Measurements from ENCODE around the gene CFAP299. TPM values are rescaled to one million over a fixed set of nuclear protein-coding genes. Genes with fewer than 3 reads are reported as not detected.
"Not testable (repeated sequence)": the region's sequence is repeated elsewhere in the genome, so short reads cannot be mapped to it uniquely, and the experiment has no call there.

CFAP299 gene
- polyA plus RNA-seq, 2 donors = not detected

GRCh38 chr4:80614319-80614718 lies 278.8 kb downstream of the CFAP299 start:
- H3K4me1 ChIP-seq (ENCODE audit: control insufficient read depth in 2 of 2, insufficient read depth in 2 of 2, low read length in 1 of 2) = no peaks in the 10 kb centered on the region
- 87 to 90% methylated on average over 6 of the region's 6 CpGs for whole genome bisulfite sequencing, 2 donors
- no peaks in the 10 kb centered on the region for H3K27me3 ChIP-seq (ENCODE audit: control insufficient read depth in 1 of 2, insufficient read depth in 2 of 2, low read length in 2 of 2)
- H3K4me3 ChIP-seq (ENCODE audit: low read depth in 1 of 2, low read length in 2 of 2) = no peak overlapping the region
- H3K27ac ChIP-seq (ENCODE audit: low read depth in 2 of 2, low read length in 1 of 2) = no peak overlapping the region
- H3K36me3 ChIP-seq (ENCODE audit: control insufficient read depth in 2 of 2, insufficient read depth in 2 of 2, low read length in 1 of 2) = no peaks in the 10 kb centered on the region
- H3K9me3 ChIP-seq (ENCODE audit: control insufficient read depth in 2 of 2, insufficient read depth in 1 of 2, low read depth in 1 of 2, low read length in 1 of 2) = no peaks in the 10 kb centered on the region

GRCh38 chr4:80615099-80615498 lies 279.6 kb downstream of the CFAP299 start:
- no peaks in the 10 kb centered on the region for H3K4me1 ChIP-seq (ENCODE audit: control insufficient read depth in 2 of 2, insufficient read depth in 2 of 2, low read length in 1 of 2)
- no peaks in the 10 kb centered on the region for H3K27me3 ChIP-seq (ENCODE audit: control insufficient read depth in 1 of 2, insufficient read depth in 2 of 2, low read length in 2 of 2)
- 69 to 85% methylated on average over 2 of the region's 2 CpGs for WGBS, 2 donors
- H3K4me3 ChIP-seq (ENCODE audit: low read depth in 1 of 2, low read length in 2 of 2) = no peak overlapping the region
- H3K36me3 ChIP-seq (ENCODE audit: control insufficient read depth in 2 of 2, insufficient read depth in 2 of 2, low read length in 1 of 2) = no peaks in the 10 kb centered on the region
- H3K27ac ChIP-seq (ENCODE audit: low read depth in 2 of 2, low read length in 1 of 2) = no peak overlapping the region
- no peaks in the 10 kb centered on the region for H3K9me3 ChIP-seq (ENCODE audit: control insufficient read depth in 2 of 2, insufficient read depth in 1 of 2, low read depth in 1 of 2, low read length in 1 of 2)

- no peaks in the 10 kb centered on the region for H3K27me3 ChIP-seq (ENCODE audit: control insufficient read depth in 1 of 2, insufficient read depth in 2 of 2, low read length in 2 of 2)
- no peaks in the 10 kb centered on the region for H3K36me3 ChIP-seq (ENCODE audit: control insufficient read depth in 2 of 2, insufficient read depth in 2 of 2, low read length in 1 of 2)
- H3K4me1 ChIP-seq (ENCODE audit: control insufficient read depth in 2 of 2, insufficient read depth in 2 of 2, low read length in 1 of 2) = no peaks in the 10 kb centered on the region
- H3K27ac ChIP-seq (ENCODE audit: low read depth in 2 of 2, low read length in 1 of 2) = no peak overlapping the region
- peaks cover 0 to 5% of the 10 kb centered on the region in 2 donors for H3K9me3 ChIP-seq (ENCODE audit: control insufficient read depth in 2 of 2, insufficient read depth in 1 of 2, low read depth in 1 of 2, low read length in 1 of 2)
- WGBS, 2 donors = 33 to 39% methylated on average over 1 of the region's 1 CpG
- no peak overlapping the region for H3K4me3 ChIP-seq (ENCODE audit: low read depth in 1 of 2, low read length in 2 of 2)
Measured at GRCh38 chr4:80619070-80619674, 283.6 kb downstream of the CFAP299 start.

GRCh38 chr4:80631861-80632260 lies 296.3 kb downstream of the CFAP299 start:
- no peaks in the 10 kb centered on the region for H3K4me1 ChIP-seq (ENCODE audit: control insufficient read depth in 2 of 2, insufficient read depth in 2 of 2, low read length in 1 of 2)
- 57 to 67% methylated on average over 1 of the region's 1 CpG for WGBS, 2 donors
- H3K4me3 ChIP-seq (ENCODE audit: low read depth in 1 of 2, low read length in 2 of 2) = no peak overlapping the region
- H3K27ac ChIP-seq (ENCODE audit: low read depth in 2 of 2, low read length in 1 of 2) = no peak overlapping the region
- no peaks in the 10 kb centered on the region for H3K9me3 ChIP-seq (ENCODE audit: control insufficient read depth in 2 of 2, insufficient read depth in 1 of 2, low read depth in 1 of 2, low read length in 1 of 2)
- H3K27me3 ChIP-seq (ENCODE audit: control insufficient read depth in 1 of 2, insufficient read depth in 2 of 2, low read length in 2 of 2) = no peaks in the 10 kb centered on the region
- no peaks in the 10 kb centered on the region for H3K36me3 ChIP-seq (ENCODE audit: control insufficient read depth in 2 of 2, insufficient read depth in 2 of 2, low read length in 1 of 2)

GRCh38 chr4:80637190-80637589 lies 301.7 kb downstream of the CFAP299 start:
- Histone ChIP-seq H3K9me3 (ENCODE audit: control insufficient read depth in 2 of 2, insufficient read depth in 1 of 2, low read depth in 1 of 2, low read length in 1 of 2) (no peaks in the 10 kb centered on the region), H3K4me3 (ENCODE audit: low read depth in 1 of 2, low read length in 2 of 2) (no peak overlapping the region), H3K27ac (ENCODE audit: low read depth in 2 of 2, low read length in 1 of 2) (no peak overlapping the region), H3K27me3 (ENCODE audit: control insufficient read depth in 1 of 2, insufficient read depth in 2 of 2, low read length in 2 of 2) (no peaks in the 10 kb centered on the region), H3K36me3 (ENCODE audit: control insufficient read depth in 2 of 2, insufficient read depth in 2 of 2, low read length in 1 of 2) (no peaks in the 10 kb centered on the region), H3K4me1 (ENCODE audit: control insufficient read depth in 2 of 2, insufficient read depth in 2 of 2, low read length in 1 of 2) (no peaks in the 10 kb centered on the region)
- WGBS, 2 donors = 82 to 95% methylated on average over 2 of the region's 2 CpGs

- Histone ChIP-seq H3K9me3 (ENCODE audit: control insufficient read depth in 2 of 2, insufficient read depth in 1 of 2, low read depth in 1 of 2, low read length in 1 of 2) (no peaks in the 10 kb centered on the region), H3K36me3 (ENCODE audit: control insufficient read depth in 2 of 2, insufficient read depth in 2 of 2, low read length in 1 of 2) (no peaks in the 10 kb centered on the region), H3K4me3 (ENCODE audit: low read depth in 1 of 2, low read length in 2 of 2) (no peak overlapping the region), H3K27me3 (ENCODE audit: control insufficient read depth in 1 of 2, insufficient read depth in 2 of 2, low read length in 2 of 2) (no peaks in the 10 kb centered on the region), H3K4me1 (ENCODE audit: control insufficient read depth in 2 of 2, insufficient read depth in 2 of 2, low read length in 1 of 2) (no peaks in the 10 kb centered on the region), H3K27ac (ENCODE audit: low read depth in 2 of 2, low read length in 1 of 2) (no peak overlapping the region)
- 76 to 85% methylated on average over 2 of the region's 2 CpGs for WGBS, 2 donors
Measured at GRCh38 chr4:80646061-80646460, 310.5 kb downstream of the CFAP299 start.

GRCh38 chr4:80655662-80656061 lies 320.1 kb downstream of the CFAP299 start:
- Histone ChIP-seq H3K27ac (ENCODE audit: low read depth in 2 of 2, low read length in 1 of 2) (no peak overlapping the region), H3K27me3 (ENCODE audit: control insufficient read depth in 1 of 2, insufficient read depth in 2 of 2, low read length in 2 of 2) (no peaks in the 10 kb centered on the region), H3K4me1 (ENCODE audit: control insufficient read depth in 2 of 2, insufficient read depth in 2 of 2, low read length in 1 of 2) (no peaks in the 10 kb centered on the region), H3K36me3 (ENCODE audit: control insufficient read depth in 2 of 2, insufficient read depth in 2 of 2, low read length in 1 of 2) (no peaks in the 10 kb centered on the region), H3K4me3 (ENCODE audit: low read depth in 1 of 2, low read length in 2 of 2) (no peak overlapping the region), H3K9me3 (ENCODE audit: control insufficient read depth in 2 of 2, insufficient read depth in 1 of 2, low read depth in 1 of 2, low read length in 1 of 2) (no peaks in the 10 kb centered on the region)
- WGBS, 2 donors = 34 to 42% methylated on average over 2 of the region's 2 CpGs

- H3K9me3 ChIP-seq (ENCODE audit: control insufficient read depth in 2 of 2, insufficient read depth in 1 of 2, low read depth in 1 of 2, low read length in 1 of 2); H3K27me3 ChIP-seq (ENCODE audit: control insufficient read depth in 1 of 2, insufficient read depth in 2 of 2, low read length in 2 of 2); H3K4me3 ChIP-seq (ENCODE audit: low read depth in 1 of 2, low read length in 2 of 2); H3K36me3 ChIP-seq (ENCODE audit: control insufficient read depth in 2 of 2, insufficient read depth in 2 of 2, low read length in 1 of 2); H3K27ac ChIP-seq (ENCODE audit: low read depth in 2 of 2, low read length in 1 of 2); H3K4me1 ChIP-seq (ENCODE audit: control insufficient read depth in 2 of 2, insufficient read depth in 2 of 2, low read length in 1 of 2): not testable (repeated sequence)
- WGBS, 2 donors = 91 to 96% methylated on average over 3 of the region's 3 CpGs
Measured at GRCh38 chr4:80670118-80670517, 334.6 kb downstream of the CFAP299 start.

- H3K4me1 ChIP-seq (ENCODE audit: control insufficient read depth in 2 of 2, insufficient read depth in 2 of 2, low read length in 1 of 2) = no peaks in the 10 kb centered on the region
- no peak overlapping the region for H3K27ac ChIP-seq (ENCODE audit: low read depth in 2 of 2, low read length in 1 of 2)
- H3K4me3 ChIP-seq (ENCODE audit: low read depth in 1 of 2, low read length in 2 of 2) = no peak overlapping the region
- H3K27me3 ChIP-seq (ENCODE audit: control insufficient read depth in 1 of 2, insufficient read depth in 2 of 2, low read length in 2 of 2) = no peaks in the 10 kb centered on the region
- no peaks in the 10 kb centered on the region for H3K36me3 ChIP-seq (ENCODE audit: control insufficient read depth in 2 of 2, insufficient read depth in 2 of 2, low read length in 1 of 2)
- H3K9me3 ChIP-seq (ENCODE audit: control insufficient read depth in 2 of 2, insufficient read depth in 1 of 2, low read depth in 1 of 2, low read length in 1 of 2) = peaks cover 0 to 3% of the 10 kb centered on the region in 2 donors
Measured at GRCh38 chr4:80678413-80678812, 342.9 kb downstream of the CFAP299 start.

- H3K4me1 ChIP-seq (ENCODE audit: control insufficient read depth in 2 of 2, insufficient read depth in 2 of 2, low read length in 1 of 2) = no peaks in the 10 kb centered on the region
- no peaks in the 10 kb centered on the region for H3K27me3 ChIP-seq (ENCODE audit: control insufficient read depth in 1 of 2, insufficient read depth in 2 of 2, low read length in 2 of 2)
- H3K4me3 ChIP-seq (ENCODE audit: low read depth in 1 of 2, low read length in 2 of 2) = no peak overlapping the region
- no peaks in the 10 kb centered on the region for H3K9me3 ChIP-seq (ENCODE audit: control insufficient read depth in 2 of 2, insufficient read depth in 1 of 2, low read depth in 1 of 2, low read length in 1 of 2)
- no peaks in the 10 kb centered on the region for H3K36me3 ChIP-seq (ENCODE audit: control insufficient read depth in 2 of 2, insufficient read depth in 2 of 2, low read length in 1 of 2)
- H3K27ac ChIP-seq (ENCODE audit: low read depth in 2 of 2, low read length in 1 of 2) = no peak overlapping the region
Measured at GRCh38 chr4:80680934-80681333, 345.4 kb downstream of the CFAP299 start.
